ENCODE measurements around the gene SMC1B.

DNA sequence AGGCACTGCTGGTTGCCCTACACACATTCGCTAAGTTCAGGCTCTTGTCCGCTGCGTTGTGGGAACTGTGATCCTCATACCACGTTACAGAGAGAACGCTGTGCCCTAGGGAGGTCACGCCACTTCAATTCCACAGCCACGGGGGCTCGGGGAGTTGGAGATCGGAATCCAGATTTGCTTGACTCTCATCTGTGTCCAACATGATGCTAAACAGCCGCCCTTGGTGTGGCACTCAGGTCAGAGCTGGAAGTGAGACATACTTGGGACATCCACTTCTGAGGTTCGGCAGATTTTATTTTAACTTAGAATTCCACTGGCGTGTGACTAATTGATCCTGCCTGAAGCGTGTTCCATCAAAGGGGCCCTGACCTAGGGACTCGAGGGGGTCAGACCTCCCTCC is 41.8 kb upstream of the SMC1B start:
- TF ChIP-seq RFX5 (IDR thresholded peaks at IDR 0.05; ENCODE audit: borderline replicate concordance, low read depth, low read length): no peak
- TF ChIP-seq, protein P1, sequence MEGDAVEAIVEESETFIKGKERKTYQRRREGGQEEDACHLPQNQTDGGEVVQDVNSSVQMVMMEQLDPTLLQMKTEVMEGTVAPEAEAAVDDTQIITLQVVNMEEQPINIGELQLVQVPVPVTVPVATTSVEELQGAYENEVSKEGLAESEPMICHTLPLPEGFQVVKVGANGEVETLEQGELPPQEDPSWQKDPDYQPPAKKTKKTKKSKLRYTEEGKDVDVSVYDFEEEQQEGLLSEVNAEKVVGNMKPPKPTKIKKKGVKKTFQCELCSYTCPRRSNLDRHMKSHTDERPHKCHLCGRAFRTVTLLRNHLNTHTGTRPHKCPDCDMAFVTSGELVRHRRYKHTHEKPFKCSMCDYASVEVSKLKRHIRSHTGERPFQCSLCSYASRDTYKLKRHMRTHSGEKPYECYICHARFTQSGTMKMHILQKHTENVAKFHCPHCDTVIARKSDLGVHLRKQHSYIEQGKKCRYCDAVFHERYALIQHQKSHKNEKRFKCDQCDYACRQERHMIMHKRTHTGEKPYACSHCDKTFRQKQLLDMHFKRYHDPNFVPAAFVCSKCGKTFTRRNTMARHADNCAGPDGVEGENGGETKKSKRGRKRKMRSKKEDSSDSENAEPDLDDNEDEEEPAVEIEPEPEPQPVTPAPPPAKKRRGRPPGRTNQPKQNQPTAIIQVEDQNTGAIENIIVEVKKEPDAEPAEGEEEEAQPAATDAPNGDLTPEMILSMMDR (IDR thresholded peaks at IDR 0.05; ENCODE audit: control extremely low read depth in 1 of 3, insufficient read depth in 1 of 3, low read depth in 1 of 3, low read length in 3 of 3): no peak
- TF ChIP-seq SIX5 (IDR thresholded peaks at IDR 0.05; ENCODE audit: low read depth, low read length): no peak
- no peak for TF ChIP-seq HDAC2 (IDR thresholded peaks at IDR 0.05; ENCODE audit: borderline replicate concordance in 1 of 2, low read depth in 2 of 2, low read length in 2 of 2)
- no peak for TF ChIP-seq FOSL1 (IDR thresholded peaks at IDR 0.05; ENCODE audit: insufficient read depth, low read depth, low read length)
- no peak for TF ChIP-seq POLR2A (IDR thresholded peaks at IDR 0.05; ENCODE audit: control extremely low read depth in 1 of 2, low read depth in 2 of 2, low read length in 2 of 2)
- TF ChIP-seq SUZ12 (IDR thresholded peaks at IDR 0.05; ENCODE audit: low read length): no peak
- TF ChIP-seq GABPA (IDR thresholded peaks at IDR 0.05; ENCODE audit: borderline replicate concordance, insufficient read depth, low read length): no peak
- no peak for TF ChIP-seq TAF1 (IDR thresholded peaks at IDR 0.05; ENCODE audit: low read depth, low read length)
- TF ChIP-seq, protein P2, sequence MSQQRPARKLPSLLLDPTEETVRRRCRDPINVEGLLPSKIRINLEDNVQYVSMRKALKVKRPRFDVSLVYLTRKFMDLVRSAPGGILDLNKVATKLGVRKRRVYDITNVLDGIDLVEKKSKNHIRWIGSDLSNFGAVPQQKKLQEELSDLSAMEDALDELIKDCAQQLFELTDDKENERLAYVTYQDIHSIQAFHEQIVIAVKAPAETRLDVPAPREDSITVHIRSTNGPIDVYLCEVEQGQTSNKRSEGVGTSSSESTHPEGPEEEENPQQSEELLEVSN (IDR thresholded peaks at IDR 0.05): no peak
- TF ChIP-seq ZNF274 (IDR thresholded peaks at IDR 0.05; ENCODE audit: borderline replicate concordance, extremely low read depth, low read length): no peak
- no peak for TF ChIP-seq TAF7 (optimal IDR thresholded peaks at IDR 0.05; ENCODE audit: borderline replicate concordance, low read depth, low read length)
- TF ChIP-seq SP1 (IDR thresholded peaks at IDR 0.05; ENCODE audit: low read depth, low read length): no peak
